ENCODE results near the gene BPI.
"Not testable (repeated sequence)": the region's sequence is repeated elsewhere in the genome, so short reads cannot be mapped to it uniquely, and the experiment has no call there.

The BPI gene

DNA sequence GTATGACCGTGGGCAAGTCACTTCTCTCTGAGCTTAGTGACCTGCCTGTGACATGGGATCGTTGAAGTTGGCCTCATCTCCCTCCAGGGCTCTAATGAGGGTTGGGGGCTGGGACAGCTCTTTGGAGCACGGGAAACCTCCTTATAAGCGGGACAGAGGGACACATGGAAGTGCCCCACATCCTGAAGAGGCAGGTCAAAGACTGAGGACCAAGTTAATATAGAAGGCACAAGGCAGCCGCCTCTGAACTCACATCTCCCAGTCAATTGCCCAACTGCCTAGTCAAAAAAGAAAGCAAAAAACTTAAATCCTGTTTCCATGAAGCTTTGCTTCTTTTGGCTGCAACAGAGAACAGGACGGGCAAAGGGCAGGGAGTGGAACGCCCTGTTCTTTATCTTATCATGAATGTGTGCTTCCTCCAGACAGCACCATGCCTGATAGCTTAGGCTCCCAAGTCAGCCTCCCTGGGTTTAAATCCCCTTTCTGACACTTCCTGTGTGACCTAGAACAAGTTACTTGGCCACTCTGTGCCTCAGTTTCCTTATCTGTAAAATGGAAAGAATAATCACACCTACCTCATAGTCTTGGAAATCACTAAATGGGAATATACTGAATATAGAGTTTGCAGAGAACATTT is 69.4 kb downstream of the BPI start:
- Histone ChIP-seq H3K27ac (replicated peaks) (no peak overlapping the region), H3K4me3 (replicated peaks; ENCODE audit: insufficient read depth, low read length) (no peak overlapping the region), H3K27me3 (ENCODE audit: insufficient read depth, poor library complexity, severe bottlenecking) (no peaks in the 10 kb centered on the region)
- DNase-seq (ENCODE audit: low read depth in 1 of 2, low spot score in 1 of 2) = no peak
- no peak for TF ChIP-seq POLR2AphosphoS5 (IDR thresholded peaks at IDR 0.05; ENCODE audit: low read depth)
- TF ChIP-seq, protein P1, sequence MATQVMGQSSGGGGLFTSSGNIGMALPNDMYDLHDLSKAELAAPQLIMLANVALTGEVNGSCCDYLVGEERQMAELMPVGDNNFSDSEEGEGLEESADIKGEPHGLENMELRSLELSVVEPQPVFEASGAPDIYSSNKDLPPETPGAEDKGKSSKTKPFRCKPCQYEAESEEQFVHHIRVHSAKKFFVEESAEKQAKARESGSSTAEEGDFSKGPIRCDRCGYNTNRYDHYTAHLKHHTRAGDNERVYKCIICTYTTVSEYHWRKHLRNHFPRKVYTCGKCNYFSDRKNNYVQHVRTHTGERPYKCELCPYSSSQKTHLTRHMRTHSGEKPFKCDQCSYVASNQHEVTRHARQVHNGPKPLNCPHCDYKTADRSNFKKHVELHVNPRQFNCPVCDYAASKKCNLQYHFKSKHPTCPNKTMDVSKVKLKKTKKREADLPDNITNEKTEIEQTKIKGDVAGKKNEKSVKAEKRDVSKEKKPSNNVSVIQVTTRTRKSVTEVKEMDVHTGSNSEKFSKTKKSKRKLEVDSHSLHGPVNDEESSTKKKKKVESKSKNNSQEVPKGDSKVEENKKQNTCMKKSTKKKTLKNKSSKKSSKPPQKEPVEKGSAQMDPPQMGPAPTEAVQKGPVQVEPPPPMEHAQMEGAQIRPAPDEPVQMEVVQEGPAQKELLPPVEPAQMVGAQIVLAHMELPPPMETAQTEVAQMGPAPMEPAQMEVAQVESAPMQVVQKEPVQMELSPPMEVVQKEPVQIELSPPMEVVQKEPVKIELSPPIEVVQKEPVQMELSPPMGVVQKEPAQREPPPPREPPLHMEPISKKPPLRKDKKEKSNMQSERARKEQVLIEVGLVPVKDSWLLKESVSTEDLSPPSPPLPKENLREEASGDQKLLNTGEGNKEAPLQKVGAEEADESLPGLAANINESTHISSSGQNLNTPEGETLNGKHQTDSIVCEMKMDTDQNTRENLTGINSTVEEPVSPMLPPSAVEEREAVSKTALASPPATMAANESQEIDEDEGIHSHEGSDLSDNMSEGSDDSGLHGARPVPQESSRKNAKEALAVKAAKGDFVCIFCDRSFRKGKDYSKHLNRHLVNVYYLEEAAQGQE (IDR thresholded peaks at IDR 0.05; ENCODE audit: insufficient replicate concordance, low read depth) = no peak

DNA sequence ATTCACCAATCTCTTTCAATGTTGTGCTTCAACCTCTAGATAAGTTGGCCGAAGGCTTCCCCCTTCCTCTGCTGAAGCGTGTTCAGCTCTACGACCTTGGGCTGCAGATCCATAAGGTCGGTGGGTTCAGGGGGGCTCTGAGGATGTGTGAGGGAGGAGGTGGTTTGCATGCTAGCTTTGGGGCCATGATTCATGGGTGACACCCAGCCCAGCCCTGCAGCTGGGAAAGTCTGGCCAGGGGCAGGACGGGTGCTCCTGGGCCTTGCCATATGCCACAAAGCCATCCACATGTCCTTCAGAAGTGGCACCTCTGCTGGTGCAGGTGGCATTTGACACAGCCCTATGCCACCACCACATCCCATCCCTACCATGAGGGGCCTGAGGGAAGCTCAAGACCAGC is 69.9 kb downstream of the BPI start:
- TF ChIP-seq, protein P2, sequence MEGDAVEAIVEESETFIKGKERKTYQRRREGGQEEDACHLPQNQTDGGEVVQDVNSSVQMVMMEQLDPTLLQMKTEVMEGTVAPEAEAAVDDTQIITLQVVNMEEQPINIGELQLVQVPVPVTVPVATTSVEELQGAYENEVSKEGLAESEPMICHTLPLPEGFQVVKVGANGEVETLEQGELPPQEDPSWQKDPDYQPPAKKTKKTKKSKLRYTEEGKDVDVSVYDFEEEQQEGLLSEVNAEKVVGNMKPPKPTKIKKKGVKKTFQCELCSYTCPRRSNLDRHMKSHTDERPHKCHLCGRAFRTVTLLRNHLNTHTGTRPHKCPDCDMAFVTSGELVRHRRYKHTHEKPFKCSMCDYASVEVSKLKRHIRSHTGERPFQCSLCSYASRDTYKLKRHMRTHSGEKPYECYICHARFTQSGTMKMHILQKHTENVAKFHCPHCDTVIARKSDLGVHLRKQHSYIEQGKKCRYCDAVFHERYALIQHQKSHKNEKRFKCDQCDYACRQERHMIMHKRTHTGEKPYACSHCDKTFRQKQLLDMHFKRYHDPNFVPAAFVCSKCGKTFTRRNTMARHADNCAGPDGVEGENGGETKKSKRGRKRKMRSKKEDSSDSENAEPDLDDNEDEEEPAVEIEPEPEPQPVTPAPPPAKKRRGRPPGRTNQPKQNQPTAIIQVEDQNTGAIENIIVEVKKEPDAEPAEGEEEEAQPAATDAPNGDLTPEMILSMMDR (IDR thresholded peaks at IDR 0.05; ENCODE audit: insufficient read depth, low read length) = no peak
- no peak for TF ChIP-seq GABPA (IDR thresholded peaks at IDR 0.05; ENCODE audit: low read depth)
- no peak for TF ChIP-seq SPI1 (IDR thresholded peaks at IDR 0.05; ENCODE audit: borderline replicate concordance, low read depth)
- TF ChIP-seq, protein P1 (IDR thresholded peaks at IDR 0.05; ENCODE audit: insufficient replicate concordance, low read depth) = no peak
- no peak for TF ChIP-seq POLR2AphosphoS5 (IDR thresholded peaks at IDR 0.05; ENCODE audit: low read depth)
- no peak overlapping the region for H3K27ac ChIP-seq (replicated peaks)
- no peak for DNase-seq (ENCODE audit: low read depth in 1 of 2, low spot score in 1 of 2)
- H3K4me3 ChIP-seq (replicated peaks; ENCODE audit: insufficient read depth, low read length) = no peak overlapping the region
- no peaks in the 10 kb centered on the region for H3K27me3 ChIP-seq (ENCODE audit: insufficient read depth, poor library complexity, severe bottlenecking)

DNA sequence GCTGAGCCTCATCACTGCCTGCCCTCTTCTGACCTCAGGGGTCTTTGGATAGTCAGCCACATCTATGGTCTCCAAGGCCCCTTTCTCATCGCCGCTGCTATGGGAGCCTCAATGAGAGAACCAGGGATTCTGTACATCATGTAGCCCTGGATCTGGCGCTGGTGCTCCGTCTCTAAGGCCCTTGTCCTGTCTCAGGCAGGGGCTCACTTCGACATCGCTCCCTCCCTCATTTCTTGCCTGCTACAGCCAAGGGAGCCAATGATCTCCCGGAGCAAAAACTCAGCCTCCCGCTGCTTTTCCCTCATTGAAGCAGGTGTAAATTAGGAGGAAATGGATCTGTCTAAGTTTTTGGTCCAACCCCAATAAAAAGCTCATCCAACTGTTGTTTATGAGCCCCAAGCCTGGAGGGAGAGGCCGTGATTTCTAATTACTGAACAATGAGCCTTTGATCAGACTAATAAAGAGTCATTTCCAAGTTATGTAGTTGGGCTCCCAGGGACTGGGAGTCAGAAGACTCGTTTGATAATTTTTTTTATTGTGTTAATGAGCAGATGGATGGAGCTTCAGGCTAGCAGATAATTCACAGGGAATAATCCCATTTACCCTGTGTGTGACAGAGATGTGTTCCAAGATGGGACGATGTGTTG is 73.2 kb downstream of the BPI start:
- H3K27me3 ChIP-seq (ENCODE audit: insufficient read depth, poor library complexity, severe bottlenecking) = no peaks in the 10 kb centered on the region
- no peak for TF ChIP-seq POLR2AphosphoS5 (IDR thresholded peaks at IDR 0.05; ENCODE audit: low read depth)
- no peak for TF ChIP-seq GABPA (IDR thresholded peaks at IDR 0.05; ENCODE audit: low read depth)
- TF ChIP-seq, protein P1 (IDR thresholded peaks at IDR 0.05; ENCODE audit: insufficient replicate concordance, low read depth) = no peak
- TF ChIP-seq, protein P2 (IDR thresholded peaks at IDR 0.05; ENCODE audit: insufficient read depth, low read length) = no peak
- TF ChIP-seq SPI1 (IDR thresholded peaks at IDR 0.05; ENCODE audit: borderline replicate concordance, low read depth) = no peak
- DNase-seq (ENCODE audit: low read depth in 1 of 2, low spot score in 1 of 2) = no peak

DNA sequence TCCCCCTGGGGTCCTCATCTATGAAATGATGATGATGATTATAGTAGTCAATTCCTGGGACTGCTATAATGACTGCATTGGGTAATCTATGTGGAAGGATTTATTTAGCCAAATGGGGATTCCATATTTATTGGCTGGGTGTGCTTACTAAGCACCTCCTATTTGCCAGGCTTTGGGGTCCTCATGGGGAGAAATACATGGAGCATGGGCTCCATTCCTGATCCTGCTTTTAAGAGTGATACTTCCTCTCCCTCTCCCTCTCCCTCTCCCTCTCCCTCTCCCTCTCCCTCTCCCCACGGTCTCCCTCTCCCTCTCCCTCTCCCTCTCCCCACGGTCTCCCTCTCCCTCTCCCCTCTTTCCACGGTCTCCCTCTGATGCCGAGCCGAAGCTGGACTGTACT is 73.9 kb downstream of the BPI start:
- H3K27ac ChIP-seq (replicated peaks); DNase-seq (ENCODE audit: low read depth in 1 of 2, low spot score in 1 of 2); H3K4me3 ChIP-seq (replicated peaks; ENCODE audit: insufficient read depth, low read length); H3K27me3 ChIP-seq (ENCODE audit: insufficient read depth, poor library complexity, severe bottlenecking): not testable (repeated sequence)

More for the DNA sequence above, 73.2 kb downstream of the BPI start:
- H3K4me3 ChIP-seq (replicated peaks; ENCODE audit: insufficient read depth, low read length) = no peak overlapping the region
- H3K27ac ChIP-seq (replicated peaks) = no peak overlapping the region

Data from HL-60 (cell line).